Omental fat pad (tissue), 4 donors: ENCODE measurements around the gene SHANK1. TPM values are rescaled to one million over a fixed set of nuclear protein-coding genes. Genes with fewer than 3 reads are reported as not detected.

ENCODE experiments used
- ATAC-seq: fragments of 150-250 bp; one replicate; pipeline ENCODE4 v1.9.1; 2016; ENCODE audit warnings: mild to moderate bottlenecking, moderate library complexity; ENCODE audit not compliant: low FRiP score
- DNase-seq: peaks from one replicate; pipeline ENCODE4 v3.0.0-alpha.2; 2019; ENCODE audit warnings: low spot score
- total RNA-seq, 4 donors: library from RNA; depleted of rRNA; stranded (reverse); fragments of >200 nt; gene quantifications; one replicate each; pipeline ENCODE4 v1.1.0, GENCODE V29; 2016
- TF ChIP-seq, protein P1 (sequence below), 3 donors: fragments of 450-650 bp; IDR thresholded peaks; one replicate each; pipeline ENCODE4 v1.5.1; 2016 to 2017; ENCODE audit warnings: antibody characterized with exemption in 3 of 3, mild to moderate bottlenecking in 3 of 3, moderate library complexity in 2 of 3

The SHANK1 gene
- total RNA-seq, 4 donors from 2014 or later = 0.37 to 2.2 TPM; not detected in 2

DNA sequence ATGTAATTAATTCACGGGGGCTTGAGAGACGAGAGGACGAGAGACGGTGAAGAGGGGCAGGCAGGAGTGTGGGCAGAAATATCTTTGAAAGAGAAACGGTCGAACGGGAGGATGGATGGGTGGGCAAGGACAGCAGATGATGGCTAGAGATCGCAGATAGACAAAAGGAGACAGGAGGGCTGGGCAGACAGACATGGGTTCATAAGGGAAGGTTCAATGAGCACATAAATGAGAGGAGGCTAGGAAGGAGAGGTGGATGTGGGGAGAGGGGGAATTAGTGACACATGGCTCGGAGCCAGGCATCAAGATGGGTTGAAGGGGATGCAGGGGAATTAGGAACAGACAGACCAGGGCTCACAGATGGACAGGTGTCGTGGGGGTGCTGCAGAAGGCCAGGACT is 81.0 kb downstream of the SHANK1 start:
- DNase-seq (no peak), ATAC-seq (no peak)
- TF ChIP-seq, protein P1, sequence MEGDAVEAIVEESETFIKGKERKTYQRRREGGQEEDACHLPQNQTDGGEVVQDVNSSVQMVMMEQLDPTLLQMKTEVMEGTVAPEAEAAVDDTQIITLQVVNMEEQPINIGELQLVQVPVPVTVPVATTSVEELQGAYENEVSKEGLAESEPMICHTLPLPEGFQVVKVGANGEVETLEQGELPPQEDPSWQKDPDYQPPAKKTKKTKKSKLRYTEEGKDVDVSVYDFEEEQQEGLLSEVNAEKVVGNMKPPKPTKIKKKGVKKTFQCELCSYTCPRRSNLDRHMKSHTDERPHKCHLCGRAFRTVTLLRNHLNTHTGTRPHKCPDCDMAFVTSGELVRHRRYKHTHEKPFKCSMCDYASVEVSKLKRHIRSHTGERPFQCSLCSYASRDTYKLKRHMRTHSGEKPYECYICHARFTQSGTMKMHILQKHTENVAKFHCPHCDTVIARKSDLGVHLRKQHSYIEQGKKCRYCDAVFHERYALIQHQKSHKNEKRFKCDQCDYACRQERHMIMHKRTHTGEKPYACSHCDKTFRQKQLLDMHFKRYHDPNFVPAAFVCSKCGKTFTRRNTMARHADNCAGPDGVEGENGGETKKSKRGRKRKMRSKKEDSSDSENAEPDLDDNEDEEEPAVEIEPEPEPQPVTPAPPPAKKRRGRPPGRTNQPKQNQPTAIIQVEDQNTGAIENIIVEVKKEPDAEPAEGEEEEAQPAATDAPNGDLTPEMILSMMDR (IDR thresholded peaks at IDR 0.05) = no peak

GRCh38 chr19:50636317-50637085 is 83.1 kb downstream of the SHANK1 start:
- ATAC-seq (no peak), DNase-seq (no peak)
- TF ChIP-seq, protein P1 (IDR thresholded peaks at IDR 0.05) = no peak

DNA sequence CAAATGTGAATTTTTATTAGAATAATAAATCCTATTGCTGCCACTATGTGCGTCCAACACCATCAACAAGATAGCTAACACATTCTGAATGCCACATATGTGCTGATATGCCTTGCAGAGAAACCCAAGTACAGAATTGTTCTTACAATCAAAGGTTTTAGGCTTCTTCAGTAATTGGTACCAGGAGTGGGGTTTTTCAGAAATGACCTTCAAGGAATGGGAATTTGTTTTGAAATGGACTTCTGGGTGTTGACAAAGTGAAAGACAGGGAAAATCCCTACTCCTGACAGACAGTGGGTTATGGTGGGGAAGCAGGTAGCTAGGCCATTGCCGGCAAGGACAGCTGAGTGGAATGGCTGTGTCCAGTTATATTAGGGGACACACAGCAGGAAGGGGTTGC is 85.6 kb downstream of the SHANK1 start:
- TF ChIP-seq, protein P1 (IDR thresholded peaks at IDR 0.05) = no peak
- no peak for DNase-seq
- no peak for ATAC-seq

DNA sequence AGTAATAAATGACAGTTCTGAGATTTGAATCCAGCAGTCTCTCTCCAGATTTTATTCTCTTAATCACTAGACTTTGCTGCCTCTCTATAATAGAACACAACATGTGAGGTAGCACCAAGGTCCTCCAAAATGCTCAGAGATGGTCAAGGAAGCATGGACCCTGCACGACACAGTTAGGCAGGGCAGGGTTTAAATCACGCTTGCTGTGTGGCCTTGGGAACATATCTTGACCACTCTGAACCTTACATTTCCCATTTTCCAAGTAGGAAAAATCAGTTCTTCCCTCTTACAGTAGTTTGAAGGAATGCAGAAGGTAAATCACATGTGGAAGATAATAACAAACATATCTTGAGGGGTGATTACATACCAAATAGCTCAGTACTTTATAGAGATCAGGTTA is 86.2 kb downstream of the SHANK1 start:
- no peak for ATAC-seq
- DNase-seq = no peak
- TF ChIP-seq, protein P1 (IDR thresholded peaks at IDR 0.05) = no peak

GRCh38 chr19:50632151-50632835 is 87.3 kb downstream of the SHANK1 start:
- no peak for DNase-seq
- TF ChIP-seq, protein P1 (IDR thresholded peaks at IDR 0.05) = no peak
- ATAC-seq = no peak

DNA sequence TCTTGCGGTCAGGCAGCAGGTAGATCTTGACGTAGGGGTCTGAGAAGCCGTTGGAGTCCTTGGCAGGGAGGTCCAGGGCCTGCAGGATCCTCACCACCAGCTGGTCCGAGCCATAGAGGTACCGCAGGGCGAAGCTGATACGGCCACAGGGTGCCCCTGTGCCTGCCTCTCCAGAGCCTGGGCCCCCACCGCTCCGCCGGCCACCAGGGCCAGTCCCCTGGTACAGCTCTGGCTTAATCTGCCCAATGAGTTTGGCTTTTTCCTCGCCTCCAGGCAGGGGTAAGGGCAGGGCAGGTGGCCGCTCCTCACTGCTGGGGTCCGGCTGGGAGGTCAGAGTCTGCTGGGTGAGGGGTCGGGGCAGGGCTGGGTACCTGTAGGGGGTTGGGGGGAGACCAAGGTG is 89.8 kb downstream of the SHANK1 start:
- ATAC-seq = no peak
- TF ChIP-seq, protein P1 (IDR thresholded peaks at IDR 0.05) = no peak
- DNase-seq = no peak

DNA sequence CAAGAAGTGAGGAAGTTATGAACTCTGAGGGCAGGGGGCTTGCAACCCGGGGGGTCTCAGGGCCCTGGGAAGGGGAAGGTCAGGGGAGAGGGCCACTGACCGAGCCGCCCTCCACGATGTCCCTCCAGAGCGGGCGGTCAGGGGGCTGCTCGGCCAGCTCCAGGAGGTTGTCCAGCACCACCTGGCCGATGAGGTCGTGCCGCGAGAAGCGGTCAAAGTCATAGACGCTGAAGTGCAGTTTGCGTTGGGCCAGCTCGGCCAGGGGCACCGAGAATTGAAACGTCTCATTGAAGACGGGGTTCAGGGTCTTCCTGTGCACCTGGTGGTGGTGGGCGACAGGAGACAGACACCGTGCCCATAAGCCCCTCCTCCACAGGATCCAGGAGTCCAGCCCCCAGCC is 90.4 kb downstream of the SHANK1 start:
- TF ChIP-seq, protein P1 (IDR thresholded peaks at IDR 0.05) = no peak
- ATAC-seq = no peak
- DNase-seq = no peak
